NCI-H1048 (cell line): ENCODE data around the gene GBA3.

Source experiments
- DNase-seq: peaks from one replicate; lab custom pipeline; 2025; lab: John Stamatoyannopoulos, UW

The GBA3 gene

DNA sequence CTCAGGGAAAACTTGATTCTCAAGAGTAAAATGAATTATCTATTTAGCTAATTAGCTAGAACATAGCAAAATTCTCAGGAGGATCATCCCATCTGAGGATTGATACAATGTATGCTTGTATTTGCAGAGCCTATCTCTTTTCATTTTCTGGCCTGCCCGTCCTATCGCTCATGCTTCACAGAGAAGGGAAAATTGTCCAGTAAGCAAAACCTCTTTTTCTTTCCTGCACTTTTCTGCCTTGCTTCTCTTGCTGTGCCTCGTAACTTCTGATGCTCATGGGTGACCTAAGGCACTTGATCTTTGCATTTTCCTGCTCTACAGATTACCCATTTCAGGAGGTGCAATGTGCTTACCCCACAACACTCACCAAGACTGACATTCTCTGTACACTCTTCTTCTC is 88.1 kb downstream of the GBA3 start:
- DNase-seq, result no peak

DNA sequence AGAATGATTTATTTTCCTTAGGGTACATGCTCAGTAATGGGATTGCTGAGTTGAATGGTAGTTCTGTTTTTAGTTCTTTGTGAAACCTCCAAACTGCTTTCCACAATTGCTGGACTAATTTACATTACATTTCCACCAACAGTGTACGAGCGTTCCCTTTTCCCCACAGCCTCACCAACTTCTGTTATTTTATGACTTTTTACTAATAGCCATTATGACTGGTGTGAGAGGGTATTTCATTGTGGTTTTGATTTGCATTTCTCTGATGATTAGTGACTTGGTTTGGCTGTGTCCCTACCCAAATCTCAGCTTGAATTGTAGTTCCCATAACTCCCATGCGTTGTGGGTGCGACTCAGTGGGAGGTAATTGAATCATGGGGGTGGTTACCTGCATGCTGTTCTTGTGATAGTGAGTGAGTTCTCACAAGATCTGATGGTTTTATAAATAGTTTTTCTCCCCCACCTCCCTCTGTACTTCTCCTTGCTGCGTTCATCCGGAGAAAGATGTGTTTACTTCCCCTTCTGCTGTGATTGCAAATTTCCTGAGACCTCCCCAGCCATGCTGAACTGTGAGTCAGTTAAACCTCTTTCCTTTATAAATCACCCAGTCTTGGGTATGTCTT is 95.1 kb downstream of the GBA3 start:
- DNase-seq, result no peak

DNA sequence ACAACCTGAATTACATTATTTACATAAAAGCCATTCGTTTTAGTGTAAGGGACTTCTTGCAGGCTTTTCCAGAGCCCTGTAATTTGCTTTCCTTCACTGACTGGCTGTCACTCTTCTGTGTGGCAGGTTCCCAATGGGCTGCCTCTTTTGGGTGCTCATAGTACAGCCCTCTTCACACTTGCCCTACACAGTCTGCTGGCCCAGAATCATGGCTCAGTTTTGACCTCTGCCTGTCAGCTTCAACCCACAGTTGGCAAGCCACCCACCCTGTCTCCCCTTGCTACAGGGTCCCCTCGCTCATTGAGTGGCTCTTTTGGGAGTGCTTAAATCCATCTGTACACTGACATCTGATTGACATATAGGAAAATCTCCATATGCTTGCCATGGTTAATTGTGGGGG is 97.9 kb downstream of the GBA3 start:
- DNase-seq, result no peak

DNA sequence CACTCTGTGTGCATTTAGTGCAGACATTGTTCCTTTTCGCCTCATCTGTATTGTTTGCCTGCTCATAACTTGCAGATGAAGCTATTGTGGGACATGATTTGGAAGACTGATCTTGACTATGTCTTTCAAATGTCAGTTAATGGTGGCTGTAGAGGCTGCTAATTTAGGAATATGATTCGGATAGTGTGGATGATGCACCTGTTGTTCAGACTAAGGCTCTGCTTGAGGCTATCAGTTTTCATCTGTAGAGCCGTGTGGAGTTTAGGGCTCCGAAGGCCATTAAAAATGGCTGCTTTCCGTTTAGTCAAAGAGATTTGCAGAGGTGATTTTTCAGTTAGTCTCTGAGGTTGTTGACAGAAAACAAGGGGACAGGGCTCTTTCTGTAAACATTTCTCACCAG is 102.0 kb downstream of the GBA3 start:
- DNase-seq, result no peak

DNA sequence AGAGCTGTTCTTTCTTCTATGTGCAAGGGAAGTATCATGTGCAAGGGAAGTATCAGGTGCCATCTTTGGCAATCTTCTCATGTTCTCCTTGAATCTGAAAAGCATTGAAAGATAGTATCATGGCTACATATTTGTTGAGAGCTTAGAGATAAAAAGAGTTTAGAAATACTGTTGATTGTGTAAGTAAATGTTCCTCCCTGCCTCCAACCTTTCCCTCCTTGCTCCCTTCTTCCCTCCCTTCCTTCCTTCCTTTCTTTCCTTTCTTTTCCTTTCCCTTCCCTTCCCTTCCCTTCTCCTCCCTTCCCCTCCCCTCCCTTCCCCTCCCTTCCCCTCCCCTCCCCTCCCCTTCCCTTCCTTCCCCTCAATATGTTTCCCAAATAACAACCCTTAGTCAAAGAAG is 108.7 kb downstream of the GBA3 start:
- DNase-seq, result no peak

DNA sequence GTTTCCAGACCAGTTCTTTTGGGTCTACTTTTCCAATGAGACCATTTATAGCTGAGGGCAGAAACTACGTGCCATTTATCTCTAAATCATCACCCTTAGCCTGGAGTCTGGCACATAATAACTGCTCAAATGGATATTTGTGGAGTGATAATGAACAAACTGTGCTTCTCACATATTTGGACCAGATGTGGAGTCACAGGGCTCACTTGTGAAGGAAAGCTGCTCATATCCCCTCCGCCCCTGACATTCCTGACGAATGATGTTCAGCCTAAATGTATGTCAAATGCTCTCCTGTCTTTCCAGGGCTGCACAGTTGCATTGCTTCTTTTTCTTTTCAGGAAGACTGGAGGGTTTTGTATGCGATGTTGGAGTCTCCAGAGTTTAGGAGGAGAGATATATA is 110.1 kb downstream of the GBA3 start:
- no peak for DNase-seq

DNA sequence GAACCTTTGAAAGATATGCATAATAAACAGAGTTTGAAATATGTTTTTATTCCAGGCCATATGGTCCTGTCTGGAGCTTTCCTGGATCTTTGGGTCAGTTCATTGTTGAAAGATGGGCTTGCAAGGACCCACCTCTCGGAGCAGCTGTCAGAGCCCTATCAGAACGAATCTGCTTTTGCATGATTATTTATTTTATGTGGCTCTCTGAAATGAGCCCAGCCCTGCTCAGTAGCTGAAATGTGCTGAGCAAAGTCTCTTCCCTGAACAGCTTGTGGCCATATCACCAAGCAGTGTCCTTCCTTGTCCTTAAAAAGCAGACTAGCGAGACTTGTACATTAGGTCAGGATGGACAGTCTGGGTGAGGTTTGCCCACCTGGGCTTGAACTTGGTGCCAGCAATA is 110.8 kb downstream of the GBA3 start:
- no peak for DNase-seq

DNA sequence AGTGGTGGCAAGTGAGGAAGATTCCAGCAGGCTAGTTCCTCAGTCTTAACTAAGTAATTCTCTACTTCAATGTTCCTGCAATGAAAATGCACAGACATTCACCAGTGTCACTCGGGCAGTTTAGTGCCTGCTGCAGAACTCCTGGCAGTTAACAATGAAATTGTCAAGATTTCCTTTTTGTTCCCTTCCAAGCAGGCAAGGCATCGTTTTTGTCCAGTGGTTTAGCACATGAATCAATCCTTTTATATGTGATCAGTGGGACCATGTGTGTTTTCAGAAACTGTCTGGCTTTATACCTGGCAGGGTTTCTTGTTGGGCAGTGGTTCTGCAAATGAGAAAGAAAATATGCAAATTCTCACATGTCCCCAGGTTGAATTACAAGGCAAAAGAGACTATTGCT is 122.2 kb downstream of the GBA3 start:
- DNase-seq, result no peak

DNA sequence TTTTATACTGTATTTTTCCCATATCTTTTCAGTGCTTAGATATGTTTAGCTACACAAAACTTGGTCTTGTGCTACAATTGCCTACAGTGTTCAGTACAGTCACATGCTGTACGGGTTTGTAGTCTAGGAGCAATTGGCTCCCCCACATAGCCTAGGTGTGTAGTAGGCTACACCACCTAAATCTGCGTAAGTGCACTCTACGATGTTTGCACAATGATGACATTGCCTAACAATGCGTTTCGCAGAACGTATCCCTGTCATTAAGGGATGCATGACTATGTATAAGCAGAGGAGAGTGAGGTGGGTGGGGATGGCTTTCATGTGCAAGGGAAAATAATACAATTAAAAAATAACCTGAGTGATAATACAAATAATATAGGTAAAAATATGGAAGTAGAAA is 131.4 kb downstream of the GBA3 start:
- DNase-seq, result no peak

DNA sequence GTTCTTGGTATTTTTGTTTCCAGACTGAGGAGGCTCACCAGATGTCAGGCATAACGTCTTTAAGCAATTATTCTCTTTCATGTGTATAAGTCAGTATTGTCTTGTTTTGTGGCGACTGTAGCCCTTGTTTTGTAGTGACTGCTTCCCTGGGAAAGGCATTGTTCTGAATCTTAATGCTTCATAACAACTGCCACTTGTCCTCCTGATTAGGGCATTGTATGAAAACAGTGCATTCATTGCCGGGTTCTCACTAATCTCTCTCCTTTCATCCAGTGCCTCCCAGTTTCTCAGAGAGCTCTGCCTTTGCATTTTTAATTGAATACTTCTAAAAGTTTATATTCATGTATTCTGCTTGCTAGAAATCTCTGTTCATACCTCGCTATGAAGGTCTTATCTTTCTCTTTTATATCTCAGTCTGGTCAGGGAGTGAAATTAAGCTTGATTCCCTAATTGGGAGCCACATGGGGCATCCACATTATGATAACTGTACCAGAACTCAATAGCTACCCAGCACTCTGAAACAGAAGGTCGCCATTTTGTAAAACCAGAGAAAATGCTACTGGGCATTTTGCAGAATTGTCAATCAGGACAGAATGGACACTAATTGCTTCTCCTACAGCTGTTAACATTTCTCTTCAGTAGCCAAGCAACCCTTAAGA is 149.8 kb downstream of the GBA3 start:
- no peak for DNase-seq

DNA sequence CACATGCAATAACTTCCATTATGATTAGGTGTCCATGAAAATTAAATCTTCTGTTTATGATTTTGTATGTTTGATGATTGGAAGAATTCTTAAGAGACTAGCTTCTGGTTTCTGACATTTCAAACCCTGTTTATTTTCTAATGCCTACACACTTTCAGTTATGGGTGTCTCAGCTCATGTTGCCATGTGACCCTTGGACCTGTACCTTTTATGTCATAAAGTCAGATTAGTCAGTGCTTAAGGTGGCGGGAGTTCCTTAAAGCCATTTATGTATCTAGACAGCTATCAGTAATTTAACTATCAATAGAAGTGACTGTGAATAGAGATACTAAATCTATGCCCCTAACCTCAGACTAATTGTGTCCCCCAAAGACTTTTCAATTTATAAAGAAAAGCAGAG is 155.6 kb downstream of the GBA3 start:
- DNase-seq, result no peak

DNA sequence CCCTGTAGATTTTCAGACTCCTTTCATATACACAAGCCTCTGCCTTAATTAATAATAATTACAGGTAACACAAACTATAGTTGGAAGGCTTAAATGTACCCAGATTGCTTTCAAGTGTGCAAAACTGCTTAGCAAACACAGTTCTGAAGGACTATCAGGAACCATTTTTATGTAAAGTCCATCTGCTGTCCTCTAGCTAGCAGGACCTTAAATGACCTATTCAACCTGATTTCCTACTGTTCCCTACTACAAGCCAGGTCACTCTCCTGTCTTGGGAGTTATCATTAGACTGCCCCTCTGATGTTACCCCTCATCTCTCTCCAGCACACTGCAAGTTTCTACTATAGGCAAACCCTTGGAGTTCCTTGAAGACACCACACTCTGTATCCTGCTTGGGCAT is 157.3 kb downstream of the GBA3 start:
- no peak for DNase-seq

DNA sequence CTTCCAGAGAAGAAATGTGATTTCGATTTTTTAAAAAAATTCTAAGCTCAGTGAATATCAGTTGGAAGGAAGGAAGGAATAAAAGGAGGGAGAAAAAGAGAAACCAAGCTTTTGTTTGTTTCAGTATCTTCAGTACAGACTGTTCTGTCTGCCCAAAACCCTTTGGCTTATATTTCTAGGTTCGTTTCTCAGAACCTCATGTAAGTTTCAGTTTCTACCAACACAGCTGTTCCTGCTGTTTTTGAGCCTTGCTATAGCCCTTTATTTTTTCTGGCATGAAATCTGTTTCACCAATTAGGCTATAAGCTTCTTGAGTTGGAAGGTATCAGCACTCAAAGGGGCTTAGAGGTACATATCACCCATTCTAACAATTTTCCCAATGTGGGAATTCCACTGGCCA is 157.9 kb downstream of the GBA3 start:
- DNase-seq, result no peak

DNA sequence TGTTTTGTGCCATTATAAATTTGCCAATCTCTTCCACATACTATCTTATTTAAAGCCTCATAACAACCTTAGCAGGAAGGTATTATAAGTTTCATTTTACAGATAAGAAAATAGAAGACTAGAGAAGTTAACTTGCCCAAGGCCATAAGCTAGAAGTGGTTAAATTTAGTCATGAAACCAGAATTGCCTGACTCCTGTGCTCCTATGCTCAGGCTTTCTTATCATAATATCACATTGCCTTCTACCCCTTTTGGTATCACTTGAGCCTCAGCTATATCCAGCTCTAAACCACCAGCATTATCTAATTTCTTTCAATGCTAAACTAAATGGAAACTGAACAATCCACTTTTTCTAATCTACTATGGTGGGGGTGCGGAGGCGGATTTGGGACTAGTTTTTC is 164.7 kb downstream of the GBA3 start:
- no peak for DNase-seq

DNA sequence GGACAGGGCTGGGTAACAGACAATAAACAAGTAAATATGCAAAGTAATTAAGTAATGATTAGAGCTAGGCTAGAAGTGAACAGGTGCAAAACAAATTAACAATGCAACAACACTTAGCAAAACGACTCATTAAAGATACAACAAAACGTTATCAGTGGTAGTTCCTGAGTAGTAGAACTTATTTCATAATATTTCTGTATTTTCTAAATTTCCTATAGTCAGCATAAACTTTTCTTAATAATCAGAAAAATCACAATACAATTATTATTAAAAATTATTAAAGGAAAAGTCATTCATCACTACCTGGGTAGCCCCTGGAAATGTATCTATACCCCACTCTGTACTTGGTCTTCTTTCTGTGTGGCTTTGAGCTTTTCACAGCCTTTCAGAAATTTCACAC is 166.6 kb downstream of the GBA3 start:
- DNase-seq, result no peak
